ENCODE results near the gene ATP1B3.
"Not testable (repeated sequence)": the region's sequence is repeated elsewhere in the genome, so short reads cannot be mapped to it uniquely, and the experiment has no call there.

Gene ATP1B3

DNA sequence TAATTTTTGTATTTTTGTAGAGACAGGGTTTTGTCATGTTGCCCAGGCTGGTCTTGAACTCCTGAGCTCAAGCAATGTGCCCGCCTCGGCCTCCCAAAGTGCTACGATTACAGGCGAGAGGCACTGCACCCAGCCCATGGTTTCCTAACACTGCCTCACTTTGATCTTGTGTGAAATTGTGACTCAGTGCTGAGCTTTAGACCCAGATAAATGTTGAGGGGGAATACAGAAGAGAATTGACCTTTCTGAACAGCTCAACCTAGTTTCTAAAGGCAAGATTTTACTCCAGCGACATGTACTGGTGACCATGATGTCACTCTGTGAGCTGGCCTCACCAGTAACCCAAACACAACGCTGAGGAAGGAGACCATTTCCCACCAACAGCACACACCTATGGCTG is 73.5 kb downstream of the ATP1B3 start:
- DNase-seq = no peak

DNA sequence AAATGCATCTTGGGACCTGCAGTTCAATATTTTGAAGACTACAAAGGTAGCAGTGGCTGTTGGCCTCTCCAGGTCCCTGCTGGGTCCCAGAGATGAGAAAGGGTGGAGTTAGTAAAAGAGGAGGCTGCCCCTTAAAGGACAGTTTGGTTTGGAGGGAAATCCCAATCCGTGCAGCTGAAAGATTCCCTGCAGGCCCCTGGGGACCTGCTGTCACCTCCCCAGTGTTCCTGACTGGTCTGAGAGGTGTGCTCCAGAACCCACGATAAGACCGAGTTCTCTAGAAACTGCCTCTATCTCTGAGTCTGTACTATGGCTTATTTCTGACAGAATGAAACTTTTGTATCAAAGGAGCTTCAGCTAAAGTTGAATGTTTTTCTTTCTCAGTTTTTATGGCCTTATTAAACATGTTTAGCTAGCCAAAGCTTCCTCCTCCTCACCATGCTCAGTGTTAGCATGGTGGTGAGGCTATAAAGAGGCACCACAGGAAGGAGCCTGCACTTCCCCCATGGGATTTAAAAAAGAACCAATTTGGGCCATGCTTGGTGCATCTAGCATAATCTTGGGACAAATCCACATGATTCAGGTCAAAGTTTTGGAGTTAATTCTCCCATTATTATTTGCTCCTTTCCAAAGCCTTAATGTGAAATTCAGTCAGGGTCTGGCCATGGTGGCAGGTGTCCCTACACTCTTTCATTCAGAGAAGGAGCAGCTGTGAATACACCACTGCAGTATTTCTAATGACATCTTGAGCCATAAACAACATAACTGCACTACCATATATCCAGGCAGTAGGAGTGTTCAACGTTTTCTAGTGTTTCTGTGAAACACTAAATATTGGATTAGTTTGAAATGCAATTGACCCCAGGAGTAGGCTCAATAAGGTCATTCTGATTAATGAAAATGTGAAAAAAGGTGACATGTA is 74.4 kb downstream of the ATP1B3 start:
- DNase-seq = no peak

DNA sequence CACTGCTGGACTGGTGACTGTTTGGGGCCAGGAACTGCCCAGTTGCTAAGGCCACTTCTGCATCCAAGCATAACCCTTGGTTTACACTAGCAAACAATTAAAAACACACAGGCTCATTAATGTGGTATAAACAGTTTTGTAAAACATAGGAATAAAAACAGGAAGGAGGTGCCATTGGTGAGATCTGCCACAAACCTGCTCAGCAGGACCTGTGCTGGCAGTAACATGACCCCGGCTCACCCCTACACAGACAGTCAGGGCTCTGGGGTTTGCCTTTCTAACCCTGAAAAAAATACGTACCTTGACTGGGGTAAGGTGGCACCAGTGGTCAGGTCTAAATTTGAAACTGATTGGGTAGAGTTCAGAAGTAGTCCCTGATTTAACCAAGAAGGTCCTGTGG is 76.2 kb downstream of the ATP1B3 start:
- no peak for DNase-seq

DNA sequence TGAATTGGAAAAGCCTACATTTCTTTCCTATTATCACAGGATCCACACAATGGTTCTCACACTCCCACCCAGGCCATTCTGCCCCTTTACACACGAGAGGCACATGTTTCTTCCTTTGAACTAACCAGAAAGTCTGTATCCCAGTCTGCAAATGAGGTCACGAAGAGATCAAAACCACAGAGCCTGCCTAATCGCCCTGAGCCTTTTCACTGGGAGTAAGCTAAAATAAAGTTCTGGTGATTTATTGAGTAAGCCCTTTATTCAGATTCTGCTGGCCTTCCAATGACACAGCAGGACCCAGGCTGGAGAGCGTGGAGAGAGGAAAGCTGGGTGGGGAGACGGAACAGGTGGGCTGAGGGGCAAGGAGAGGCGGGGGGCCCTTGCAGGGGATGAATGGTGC is 78.7 kb downstream of the ATP1B3 start:
- no peak for DNase-seq

DNA sequence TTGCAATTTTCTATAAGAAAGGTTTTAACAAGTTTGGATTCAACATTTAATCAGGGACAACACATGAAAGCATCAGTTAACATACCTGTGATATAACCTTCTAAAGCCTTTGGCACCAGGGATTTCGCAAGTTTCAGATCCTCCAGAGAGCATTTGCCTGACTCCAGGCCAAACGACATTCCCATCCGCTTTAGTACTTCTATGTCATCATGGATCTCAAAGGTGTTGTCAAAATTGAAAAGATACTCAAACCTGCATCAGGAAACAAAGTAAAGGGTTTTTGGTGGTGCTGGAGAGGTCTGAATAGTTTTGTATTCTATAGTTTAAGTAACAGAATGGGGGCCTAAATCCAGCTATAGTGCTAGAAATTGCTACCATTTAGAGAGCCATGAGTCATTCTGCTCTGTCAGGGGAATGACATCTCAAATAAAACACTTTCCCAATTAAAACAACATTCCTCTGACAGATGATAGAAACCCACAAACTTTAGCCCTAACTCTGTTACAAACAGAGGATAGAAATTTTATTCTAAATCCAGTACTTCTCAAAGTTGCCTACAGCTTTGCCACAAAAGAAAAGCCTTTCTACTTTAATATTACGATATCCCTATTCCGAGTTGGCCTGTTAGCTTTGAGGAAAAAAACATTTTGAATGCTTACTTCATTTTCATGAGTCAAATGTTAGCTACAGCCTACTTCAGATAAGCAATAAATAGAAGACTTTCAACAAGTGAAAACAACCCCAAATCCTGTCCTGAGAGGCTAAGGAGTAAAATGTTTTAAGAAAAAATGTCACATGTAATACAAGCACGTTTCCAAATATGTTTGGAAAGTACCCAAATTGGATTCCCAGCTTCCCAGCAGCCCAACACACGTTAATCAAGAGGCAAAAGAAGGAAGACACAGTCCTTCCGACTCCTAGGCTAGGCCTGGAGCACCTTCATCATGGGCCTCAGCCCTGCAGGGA is 83.4 kb downstream of the ATP1B3 start:
- no peak for DNase-seq

DNA sequence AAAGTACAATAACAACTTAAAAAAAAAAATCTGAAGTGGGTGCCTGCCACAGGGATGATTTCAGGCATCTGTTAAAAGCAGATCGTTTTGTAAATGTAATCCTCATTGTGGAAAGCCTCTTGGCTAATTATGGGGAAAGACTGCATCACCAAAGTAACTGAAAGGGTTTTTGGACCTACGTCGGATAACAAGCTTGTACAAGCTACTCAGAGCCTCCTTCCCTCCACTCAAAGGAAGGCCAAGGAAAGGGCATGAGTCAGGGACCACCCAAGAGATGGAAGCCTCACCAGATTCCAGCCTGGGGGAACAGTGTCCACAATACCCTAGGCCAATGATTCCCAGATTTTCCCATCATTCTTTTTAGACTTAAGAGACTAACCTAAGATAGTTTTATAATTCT is 84.3 kb downstream of the ATP1B3 start:
- DNase-seq = no peak

DNA sequence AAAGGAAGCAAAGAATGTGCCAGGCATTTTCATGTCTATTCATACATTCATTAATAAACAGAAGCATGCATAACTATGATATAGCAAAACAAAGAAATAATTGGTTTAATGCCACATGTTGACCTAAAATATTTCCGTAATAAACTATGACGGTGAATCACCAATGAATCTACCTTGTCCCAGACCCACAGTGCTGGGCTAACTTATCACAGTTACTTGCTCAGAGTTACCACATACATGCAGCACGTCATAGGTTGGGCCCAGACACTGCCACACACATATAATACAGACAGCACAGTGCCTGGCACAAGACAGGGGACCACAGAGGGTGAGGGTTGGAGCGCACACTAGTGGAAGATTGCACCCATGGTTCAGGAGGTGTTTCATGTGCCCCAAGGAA is 86.9 kb downstream of the ATP1B3 start:
- DNase-seq = no peak

DNA sequence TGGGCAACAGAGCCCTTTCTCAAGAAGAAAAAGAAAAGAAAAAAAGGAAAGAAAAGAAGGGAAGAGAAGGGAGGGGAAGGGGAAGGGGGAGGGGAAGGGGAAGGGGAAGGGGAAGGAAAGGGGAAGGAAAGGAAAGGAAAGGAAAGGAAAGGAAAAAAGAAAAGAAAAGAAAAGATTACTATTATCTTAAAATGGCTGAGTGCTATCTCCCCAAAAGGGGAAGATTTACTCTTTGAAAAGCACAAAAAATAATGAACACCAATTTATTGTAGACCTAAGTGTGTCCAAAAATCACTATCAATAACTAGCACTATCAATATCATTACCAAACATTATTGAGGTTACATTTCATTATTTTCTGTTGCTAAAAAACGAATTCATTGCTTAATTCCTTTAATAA is 89.0 kb downstream of the ATP1B3 start:
- no peak for DNase-seq

DNA sequence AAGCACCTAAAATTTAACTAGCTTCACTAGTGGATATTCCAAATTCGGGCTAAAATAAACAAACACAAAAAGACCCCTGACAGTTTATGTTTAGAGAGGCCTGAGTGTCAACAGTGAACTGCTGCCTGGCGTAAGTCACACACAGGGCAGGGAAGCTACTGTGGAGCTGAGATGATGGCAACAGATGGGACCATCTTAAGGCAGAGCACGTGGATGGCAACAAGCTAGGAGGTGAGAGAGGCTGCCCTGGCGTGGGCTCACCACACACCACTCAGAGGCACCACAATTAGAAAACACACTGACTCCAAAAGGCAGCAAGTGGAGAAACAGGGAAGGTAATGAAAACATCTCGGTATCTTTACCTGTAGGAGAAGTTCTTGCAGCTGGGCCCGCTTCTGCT is 93.3 kb downstream of the ATP1B3 start:
- DNase-seq = no peak

DNA sequence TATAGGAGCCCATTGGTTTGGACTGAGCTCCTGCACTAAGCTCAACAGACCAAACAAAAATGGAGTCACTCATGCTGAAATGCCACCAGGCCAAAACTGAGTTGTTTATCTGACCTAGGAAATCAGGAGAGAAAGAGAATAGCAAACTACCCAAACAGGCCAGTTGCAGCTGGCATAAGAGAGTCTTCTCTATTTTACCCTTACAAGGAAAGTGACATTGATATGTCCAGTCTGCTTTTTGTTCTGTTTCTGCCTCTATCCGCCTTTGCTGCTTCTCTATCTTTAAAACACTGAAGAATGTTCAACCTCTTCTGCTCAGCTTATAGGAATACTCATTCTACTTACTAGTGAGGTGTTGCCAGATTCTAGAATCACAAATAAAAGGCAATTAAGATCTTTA is 95.1 kb downstream of the ATP1B3 start:
- no peak for DNase-seq

DNA sequence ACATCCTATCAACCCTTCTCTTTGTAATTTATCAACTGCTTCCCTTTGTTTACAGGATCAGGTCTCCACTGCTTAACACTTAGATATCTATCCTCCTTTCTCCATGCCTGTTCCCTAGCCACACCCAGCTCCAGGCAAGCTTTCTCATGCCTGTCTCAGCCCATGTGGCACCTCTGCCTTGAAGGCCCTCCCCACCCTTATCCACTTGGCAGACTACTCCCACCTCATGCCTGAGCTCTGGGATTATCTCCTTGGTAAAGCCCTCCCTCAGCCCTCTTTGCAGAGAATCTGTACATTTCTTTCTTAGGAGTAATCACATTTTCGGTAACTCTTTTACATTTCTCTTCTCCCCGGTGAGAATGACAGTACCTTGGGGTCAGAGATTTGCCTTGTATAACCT is 96.0 kb downstream of the ATP1B3 start:
- DNase-seq = no peak

DNA sequence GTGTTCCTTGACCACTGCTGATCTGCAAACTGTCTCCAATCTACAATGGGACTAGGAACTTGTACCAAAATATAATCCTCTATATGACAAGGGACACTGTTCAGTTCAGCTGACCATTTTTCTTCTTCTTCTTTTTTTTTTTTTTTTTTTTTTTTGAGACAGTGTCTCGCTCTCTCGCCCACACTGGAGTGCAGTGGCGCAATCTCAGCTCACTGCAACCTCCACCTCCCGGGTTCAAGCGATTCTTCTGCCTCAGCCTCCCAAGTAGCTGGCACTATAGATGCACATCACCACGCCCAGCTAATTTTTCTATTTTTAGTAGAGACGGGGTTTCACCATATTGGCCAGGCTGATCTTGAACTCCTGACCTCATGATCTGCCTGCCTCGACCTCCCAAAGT is 98.3 kb downstream of the ATP1B3 start:
- DNase-seq = not testable (repeated sequence)

Data from CD4-positive, alpha-beta T cell treated with Interleukin-4 for 4 hours (primary cell).